Astrocyte (in vitro differentiated cells and primary cell): ENCODE measurements around the gene CFDP1.

Source experiments
- EZH2 ChIP-seq: IDR thresholded peaks from 2 replicates; pipeline ENCODE4 v1.6.1; 2012; ENCODE audit warnings: mild to moderate bottlenecking, low read length, inconsistent platforms; ENCODE audit not compliant: insufficient read depth
- TF ChIP-seq, protein P1 (sequence below): IDR thresholded peaks from 2 replicates; pipeline ENCODE4 v1.5.1; 2011; ENCODE audit warnings: low read depth, mild to moderate bottlenecking, inconsistent platforms, low read length, moderate library complexity; ENCODE audit not compliant: insufficient read depth

GRCh38 chr16:75317532-75317931 lies 115.8 kb downstream of the CFDP1 start:
- no peak for TF ChIP-seq EZH2
- TF ChIP-seq, protein P1, sequence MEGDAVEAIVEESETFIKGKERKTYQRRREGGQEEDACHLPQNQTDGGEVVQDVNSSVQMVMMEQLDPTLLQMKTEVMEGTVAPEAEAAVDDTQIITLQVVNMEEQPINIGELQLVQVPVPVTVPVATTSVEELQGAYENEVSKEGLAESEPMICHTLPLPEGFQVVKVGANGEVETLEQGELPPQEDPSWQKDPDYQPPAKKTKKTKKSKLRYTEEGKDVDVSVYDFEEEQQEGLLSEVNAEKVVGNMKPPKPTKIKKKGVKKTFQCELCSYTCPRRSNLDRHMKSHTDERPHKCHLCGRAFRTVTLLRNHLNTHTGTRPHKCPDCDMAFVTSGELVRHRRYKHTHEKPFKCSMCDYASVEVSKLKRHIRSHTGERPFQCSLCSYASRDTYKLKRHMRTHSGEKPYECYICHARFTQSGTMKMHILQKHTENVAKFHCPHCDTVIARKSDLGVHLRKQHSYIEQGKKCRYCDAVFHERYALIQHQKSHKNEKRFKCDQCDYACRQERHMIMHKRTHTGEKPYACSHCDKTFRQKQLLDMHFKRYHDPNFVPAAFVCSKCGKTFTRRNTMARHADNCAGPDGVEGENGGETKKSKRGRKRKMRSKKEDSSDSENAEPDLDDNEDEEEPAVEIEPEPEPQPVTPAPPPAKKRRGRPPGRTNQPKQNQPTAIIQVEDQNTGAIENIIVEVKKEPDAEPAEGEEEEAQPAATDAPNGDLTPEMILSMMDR, result no peak
